ENCODE results near the gene CD24.
A peak's percentile ranks its signal among the peaks of the same experiment; 100 is the strongest.

The CD24 gene

DNA sequence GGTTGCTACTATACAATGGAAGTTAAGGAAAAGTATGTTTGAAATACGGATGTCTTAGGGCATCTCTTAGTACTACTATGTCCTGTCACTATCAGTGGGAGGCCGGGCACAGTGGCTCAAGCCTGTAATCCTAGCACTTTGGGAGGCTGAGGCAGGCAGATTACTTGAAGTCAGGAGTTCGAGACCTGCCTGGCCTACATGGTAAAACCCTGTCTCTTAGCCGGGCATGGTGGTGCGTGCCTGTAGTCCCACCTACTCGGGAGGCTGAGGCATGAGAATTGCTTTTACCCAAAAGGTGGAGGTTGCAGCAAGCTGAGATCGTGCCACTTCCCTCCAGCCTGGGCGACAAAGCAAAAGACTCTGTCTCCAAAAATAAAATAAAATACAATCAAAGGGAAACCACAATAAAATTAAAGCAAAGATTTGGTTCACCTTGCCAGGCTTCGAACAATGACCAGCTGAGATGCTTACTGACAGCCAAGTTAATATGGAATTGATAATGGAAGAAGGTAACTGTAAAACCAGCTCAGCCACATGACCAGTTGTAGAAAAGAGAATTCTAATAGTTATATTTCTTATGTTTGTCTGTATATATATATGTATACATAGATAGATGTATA lies 6.5 kb downstream of the CD24 start:
- DNase-seq (ENCODE audit: low read depth in 2 of 2): no peak

DNA sequence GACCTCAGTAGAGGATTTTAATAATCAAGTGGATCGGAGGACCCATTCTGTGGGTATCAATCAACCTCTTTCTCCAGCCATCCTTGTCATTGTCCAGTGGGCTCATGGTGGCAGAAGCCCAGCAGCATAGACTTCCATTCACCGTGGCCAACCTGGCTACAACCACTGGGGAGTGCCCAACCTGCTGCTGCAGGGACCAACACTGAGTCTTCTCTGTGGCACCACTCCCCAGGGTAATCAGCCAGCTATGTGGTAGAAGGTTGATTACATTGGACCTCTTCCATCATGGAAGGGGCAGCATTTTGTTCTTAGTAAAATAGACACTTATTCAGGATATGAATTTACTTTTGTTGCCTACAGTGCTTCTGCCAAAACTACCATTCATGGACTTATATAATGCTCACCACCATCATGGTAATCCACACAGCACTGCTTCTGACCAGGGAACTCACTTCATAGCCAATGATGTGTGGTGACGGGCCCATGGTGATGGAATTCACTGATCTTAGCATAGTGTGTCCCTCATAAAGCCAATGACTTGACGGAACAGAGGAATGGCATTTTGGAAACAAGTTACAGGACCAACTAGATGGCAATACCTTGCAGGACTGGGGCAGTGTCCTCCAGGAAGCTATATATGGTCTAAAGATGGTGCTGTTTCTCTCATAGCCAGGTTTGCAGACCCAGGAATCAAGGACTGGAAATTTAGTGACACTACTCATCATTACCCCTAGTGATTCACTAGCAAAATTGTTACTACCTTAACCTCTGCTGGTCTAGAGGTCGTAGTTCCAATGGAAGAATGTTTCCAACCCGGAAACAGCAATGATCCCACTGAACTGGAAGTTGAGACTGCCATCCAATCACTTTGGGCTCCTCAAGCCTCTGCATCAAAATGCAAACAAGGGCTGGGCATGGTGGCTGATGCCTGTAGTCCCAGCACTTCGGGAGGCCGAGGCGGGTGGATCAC lies 7.6 kb downstream of the CD24 start:
- no peak for DNase-seq (ENCODE audit: low read depth in 2 of 2)

DNA sequence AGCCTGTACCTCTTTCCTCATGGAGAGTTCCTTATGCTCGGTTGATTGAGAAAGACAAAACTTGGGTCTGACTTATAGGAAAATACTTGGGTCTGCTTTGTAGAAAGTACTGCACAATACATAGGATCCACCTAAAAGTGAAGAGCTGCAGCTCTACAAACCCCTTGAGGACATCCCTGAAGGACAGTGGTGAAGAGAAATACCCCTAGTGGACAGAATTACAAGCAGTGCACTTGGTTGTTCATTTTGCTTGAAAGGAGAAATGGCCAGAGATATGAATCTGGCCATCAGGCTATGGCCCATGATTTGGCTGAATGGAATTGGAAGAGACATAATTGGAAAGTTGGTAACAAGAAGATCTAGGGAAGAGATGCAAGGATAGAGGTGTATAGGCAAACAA lies 8.3 kb downstream of the CD24 start:
- no peak for DNase-seq (ENCODE audit: low read depth in 2 of 2)

DNA sequence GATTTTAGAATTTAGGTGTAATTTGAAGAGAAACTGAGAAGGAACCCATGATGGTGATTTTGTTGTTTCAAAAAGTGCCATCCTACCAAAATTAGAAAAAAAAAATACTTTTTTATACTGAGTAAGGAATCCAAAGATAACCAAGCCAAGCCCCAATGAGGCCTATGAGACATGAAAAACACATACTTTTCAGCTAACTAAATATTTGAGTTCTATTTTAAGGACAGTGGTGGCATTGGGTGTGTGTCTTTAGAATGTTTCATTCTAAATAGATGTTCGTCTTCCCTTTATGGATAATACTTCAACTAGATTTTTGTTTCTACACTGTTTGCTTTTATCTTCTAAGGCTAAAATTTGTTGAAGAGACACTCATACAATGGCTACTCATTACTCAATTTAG lies 9.6 kb downstream of the CD24 start:
- DNase-seq (ENCODE audit: low read depth in 2 of 2): no peak

DNA sequence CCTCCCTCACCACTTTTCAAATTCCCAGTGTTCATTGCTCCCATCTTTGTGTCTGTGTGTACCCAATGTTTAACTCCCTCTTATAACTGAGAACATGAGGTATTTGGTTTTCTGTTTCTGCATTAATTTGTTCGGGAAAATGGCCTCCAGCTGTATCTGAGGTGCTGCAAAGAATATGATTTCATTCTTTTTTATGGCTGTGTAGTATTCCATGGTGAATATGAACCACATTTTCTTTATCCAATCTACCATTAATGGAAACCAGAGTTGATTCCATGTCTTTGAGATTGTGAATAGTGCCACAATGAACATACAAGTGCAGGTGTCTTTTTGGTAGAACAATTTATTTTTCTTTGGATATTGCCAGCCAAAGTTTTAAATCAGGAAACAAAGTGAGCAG lies 10.4 kb downstream of the CD24 start:
- DNase-seq (ENCODE audit: low read depth in 2 of 2): no peak

DNA sequence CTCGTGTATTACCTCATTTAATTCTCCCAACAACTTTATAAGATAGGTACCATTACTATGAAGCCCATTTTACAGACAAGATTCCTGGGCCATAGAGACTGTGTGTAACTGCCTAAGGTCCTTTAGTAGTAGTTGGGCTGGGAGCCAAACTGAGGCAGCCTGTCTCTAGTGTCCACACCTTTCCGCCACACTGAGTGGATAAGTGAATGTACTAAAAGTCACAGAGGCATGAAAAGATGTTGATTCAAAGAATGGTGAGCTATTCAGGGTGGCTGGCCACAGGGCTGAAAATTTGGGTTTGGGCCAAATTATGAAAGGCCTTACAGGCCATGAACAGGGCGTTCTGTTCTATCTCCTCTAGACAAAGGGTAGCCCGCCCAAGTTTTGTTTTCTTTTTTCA lies 11.0 kb downstream of the CD24 start:
- no peak for DNase-seq (ENCODE audit: low read depth in 2 of 2)

DNA sequence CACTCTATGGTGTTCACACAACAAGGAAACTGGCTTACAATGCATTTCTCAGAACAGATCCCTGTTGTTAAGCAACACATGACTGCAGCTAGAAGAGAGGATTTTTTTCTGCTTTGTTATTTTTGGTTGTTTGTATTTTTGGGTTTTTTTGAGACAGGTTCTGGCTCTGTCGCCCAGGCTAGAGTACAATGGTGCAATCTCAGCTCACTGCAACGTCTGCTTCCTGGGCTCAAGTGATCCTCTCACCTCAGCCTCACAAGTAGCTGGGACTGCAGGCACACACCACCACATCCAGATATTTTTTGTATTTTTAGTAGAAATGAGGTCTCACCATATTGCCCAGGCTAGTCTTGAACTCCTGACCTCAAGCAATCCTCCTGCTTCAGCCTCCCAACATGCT lies 12.7 kb downstream of the CD24 start:
- no peak for DNase-seq (ENCODE audit: low read depth in 2 of 2)

DNA sequence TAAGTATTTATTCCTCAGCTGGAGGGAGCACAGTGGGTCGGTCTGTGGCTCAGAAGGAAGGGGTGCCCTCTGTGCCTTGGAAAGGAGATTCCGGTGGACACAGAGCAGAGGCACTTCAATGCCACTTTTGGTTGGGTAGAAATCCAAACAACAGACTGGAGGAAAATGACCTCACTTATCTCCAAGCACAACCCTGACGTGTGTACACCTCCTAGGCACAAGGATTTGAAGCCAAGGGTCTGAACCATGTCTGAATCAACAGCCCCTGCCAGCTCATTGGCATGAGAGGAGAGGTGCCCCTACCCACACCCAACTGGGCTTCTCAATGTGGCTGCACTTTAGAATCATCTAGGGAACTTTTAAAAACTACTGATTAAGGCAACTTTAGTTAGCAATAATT lies 13.4 kb downstream of the CD24 start:
- no peak for DNase-seq (ENCODE audit: low read depth in 2 of 2)

DNA sequence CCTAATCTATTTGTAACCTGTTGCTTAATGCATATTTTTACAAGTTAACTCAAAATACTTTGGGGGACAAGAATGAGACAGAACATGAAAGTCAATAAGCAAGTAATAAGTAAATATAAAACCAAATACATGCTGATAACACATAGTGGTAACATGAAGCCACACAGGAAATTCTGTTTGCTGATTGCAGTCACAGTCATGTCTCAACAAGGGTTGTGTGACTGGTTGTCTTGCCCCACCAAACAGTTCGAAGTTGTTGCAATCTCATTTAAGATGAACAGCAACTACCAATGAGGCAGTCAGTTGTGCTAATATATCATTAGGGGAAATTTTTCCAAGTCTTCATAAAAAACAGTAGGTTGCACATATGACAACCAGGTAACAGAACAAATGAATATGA lies 14.5 kb downstream of the CD24 start:
- no peak for DNase-seq (ENCODE audit: low read depth in 2 of 2)

DNA sequence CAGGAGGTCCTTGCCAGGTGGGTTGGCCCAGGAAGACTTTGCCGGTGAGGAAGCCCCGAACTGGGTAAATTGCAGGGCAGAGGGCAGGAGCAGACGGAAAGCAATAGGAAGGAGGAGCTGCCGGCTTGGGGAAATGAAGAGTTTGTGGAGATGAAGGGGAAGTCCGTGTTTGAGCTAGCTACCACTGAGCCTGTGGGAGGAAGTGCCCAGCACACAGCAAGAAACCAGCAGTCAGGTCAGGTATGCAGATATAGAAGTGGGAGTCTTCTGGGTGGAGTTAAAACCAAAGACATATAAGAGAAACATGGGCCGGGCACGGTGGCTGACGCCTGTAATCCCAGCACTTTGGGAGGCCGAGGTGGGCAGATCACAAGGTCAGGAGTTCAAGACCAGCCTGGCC lies 34.7 kb downstream of the CD24 start:
- no peak for DNase-seq (ENCODE audit: low read depth in 2 of 2)

DNA sequence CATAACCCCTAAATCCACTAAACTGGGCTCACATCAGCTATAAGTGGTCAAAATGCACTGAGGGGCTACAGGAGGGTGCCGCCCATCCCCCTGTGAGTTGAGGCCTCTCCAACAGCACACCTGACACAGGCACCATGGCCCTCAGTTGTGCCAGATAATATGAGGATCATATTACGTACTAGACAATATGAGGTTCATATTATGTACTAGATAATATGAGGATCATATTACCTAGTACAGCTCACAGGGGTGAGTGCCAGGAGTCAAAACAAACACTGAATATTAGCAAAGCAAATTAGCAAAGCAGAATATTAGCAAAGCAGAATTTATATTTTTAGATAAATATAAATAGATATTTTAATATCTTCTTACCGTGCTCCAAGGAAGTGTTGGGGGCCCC lies 35.3 kb downstream of the CD24 start:
- DNase-seq (ENCODE audit: low read depth in 2 of 2): no peak

DNA sequence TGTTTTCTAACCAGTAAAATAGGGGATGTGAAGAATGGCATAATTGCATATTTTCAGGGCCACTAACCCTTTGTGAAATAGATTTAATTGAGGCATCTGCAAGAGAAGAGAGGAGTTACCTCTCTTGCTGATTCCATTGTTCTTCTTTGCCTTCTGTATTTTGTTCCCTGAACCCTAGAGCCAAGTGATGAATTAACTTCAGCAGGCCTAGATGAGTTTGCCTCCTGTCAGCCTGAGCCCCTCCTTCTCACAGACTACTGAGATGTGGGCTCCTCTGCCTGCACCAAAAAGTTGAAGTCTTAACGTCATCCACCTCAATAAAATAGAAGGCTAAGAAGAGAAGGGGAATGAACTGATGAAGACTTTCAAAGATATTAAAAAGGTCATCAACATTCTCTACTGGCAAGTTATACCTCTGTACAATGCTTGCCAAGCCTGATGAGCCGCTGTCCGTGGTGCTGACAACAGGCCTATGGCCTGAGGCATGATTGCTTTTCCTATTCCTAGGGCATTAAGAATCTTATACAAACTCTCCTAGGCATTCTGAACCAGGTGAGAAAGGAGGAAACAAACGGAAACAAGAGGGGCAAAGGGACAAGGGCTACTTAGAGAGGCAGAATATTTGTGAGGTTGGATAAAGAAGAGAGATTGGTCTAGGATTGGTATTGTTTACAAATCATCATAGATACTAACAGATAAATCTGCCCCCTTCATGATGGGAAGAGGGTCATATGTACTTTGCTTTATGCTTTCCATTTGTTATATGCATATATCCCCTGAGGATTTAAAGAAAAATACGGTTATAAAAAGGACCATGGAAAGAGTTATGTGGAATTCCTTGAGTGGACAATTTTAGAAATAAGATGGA lies 46.8 kb downstream of the CD24 start:
- peak; percentile 4 to 17 for DNase-seq (ENCODE audit: low read depth in 2 of 2)

DNA sequence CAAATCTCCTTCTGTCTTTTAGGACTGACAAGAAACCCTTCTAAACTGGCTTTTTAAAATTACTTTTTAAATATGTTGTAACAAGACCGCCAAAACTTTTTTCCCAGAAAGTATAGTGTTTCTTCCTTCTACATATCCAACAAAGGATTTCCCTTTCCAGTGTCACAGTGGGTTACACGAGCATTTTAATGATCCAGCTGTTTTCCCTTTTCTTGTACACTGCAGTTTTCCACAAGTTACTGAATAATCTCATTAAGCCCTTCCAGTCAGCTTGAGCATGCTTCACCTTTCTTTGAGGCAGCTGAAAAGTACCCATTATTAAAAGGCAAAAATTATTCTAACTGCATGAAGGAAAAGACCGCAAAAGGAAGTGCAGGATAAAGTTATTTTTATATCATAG lies 48.6 kb downstream of the CD24 start:
- DNase-seq (ENCODE audit: low read depth in 2 of 2): no peak

DNA sequence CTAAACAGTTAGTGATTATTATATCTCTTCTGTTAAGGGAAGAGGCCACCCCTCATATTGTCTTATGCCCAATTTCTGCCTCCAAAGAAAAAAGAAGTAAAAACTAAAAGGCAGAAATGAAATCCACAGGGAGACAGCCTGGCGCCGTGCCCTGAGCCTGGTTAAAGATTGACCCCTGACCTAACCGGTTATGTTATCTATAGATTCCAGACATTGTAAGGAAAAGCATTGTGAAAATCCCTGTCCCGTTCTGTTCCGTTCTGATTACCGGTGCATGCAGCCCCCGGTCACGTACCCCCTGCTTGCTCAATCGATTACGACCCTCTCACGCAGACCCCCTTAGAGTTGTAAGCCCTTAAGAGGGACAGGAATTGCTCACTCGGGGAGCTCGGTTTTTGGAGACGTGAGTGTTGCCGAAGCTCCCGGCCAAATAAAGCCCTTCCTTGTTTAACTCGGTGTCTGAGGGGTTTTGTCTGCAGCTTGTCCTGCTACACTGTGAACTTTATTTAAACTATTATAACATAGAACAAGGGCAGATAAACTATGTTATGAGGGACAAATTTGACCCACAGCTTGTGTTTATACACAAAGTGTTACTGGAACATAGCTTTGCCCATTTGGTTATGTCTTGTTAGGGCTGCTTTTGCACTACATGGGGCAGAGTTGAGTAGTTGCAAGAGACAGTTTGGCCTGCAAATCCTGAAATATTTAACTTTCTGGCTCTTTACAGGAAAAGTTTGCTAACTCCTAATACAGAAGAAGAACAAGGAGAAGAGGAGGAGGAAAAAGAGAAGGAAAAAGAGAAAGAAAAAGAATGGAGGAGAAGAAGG lies 49.6 kb downstream of the CD24 start:
- DNase-seq (ENCODE audit: low read depth in 2 of 2): no peak

DNA sequence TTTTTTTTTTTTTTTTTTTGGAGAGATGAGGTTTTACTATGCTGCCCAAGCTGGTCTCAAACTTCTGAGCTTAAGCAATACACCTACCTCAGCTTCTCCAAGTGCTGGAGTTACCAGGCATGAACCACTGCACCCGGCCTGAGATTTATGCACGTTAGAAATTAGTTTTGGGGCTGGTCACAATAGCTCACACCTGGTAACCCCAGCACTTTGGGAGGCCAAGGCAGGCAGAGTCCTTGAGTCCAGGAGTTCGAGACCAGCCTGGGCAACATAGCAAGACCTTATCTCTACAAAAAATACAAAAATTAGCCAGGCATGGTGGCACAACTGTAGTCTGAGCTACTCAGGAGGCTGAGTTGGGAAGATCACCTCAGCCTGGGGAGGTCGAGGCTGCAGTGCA lies 51.9 kb downstream of the CD24 start:
- DNase-seq (ENCODE audit: low read depth in 2 of 2): no peak

Data from stimulated activated CD8-positive, alpha-beta memory T cell treated with anti-CD3 and anti-CD28 coated beads, Interleukin-2, amount 100 ng/mL, for 48 hours (primary cell).